Erythroblast (primary cell): ENCODE data around the gene NOS3.

Experiments used
- GATA1 ChIP-seq: IDR thresholded peaks from 2 replicates; pipeline ENCODE4 v1.6.1; 2011; ENCODE audit warnings: low read depth, mild to moderate bottlenecking, control low read depth, low read length, moderate library complexity
- POLR2A ChIP-seq: IDR thresholded peaks from 2 replicates; pipeline ENCODE4 v1.6.1; 2011; ENCODE audit warnings: mild to moderate bottlenecking, low read length

DNA sequence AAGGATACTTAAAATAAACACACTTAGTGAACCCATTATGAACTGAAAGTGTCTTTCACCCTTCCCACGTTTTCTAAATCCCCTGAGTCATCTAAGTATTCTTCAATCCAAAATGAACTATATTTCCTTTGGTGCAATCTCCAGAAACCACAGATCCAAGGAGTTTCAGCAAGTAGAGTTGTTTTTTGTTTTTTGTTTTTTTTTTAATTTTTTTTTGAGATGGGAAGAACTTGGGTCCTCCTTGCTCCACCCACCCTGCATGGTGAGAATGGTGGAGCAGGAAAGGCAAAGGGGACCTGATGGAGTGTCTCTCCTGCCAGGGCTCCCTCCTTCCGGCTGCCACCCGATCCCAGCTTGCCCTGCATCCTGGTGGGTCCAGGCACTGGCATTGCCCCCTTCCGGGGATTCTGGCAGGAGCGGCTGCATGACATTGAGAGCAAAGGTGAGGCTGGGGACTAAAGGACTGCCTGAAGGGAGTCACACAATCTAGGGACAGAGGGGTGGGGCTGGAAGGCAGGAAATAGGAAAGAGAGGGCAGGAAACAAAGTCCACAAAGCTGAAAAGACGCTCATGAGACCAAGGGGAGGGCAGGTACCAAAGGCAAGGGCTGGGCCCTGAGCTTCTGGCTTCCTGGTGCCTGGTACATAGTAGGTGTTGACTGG lies 21.3 kb downstream of the NOS3 start:
- no peak for TF ChIP-seq GATA1
- no peak for TF ChIP-seq POLR2A
